Karpas-422 (cell line): ENCODE measurements around the gene UBE3D. TPM values are rescaled to one million over a fixed set of nuclear protein-coding genes. Genes with fewer than 3 reads are reported as not detected.
"Not testable (repeated sequence)": the region's sequence is repeated elsewhere in the genome, so short reads cannot be mapped to it uniquely, and the experiment has no call there.

Source experiments
- DNase-seq: peaks from one replicate; pipeline ENCODE4 v3.0.0-alpha.2; 2015
- H2AFZ ChIP-seq: fragments of 200-600 bp; sonication (generic); 2 replicates; pipeline ENCODE4 v1.6.1; 2014; ENCODE audit warnings: antibody characterized with exemption, low read length, mixed read lengths
- H3K27ac ChIP-seq: fragments of 200-600 bp; sonication (generic); 2 replicates; pipeline ENCODE4 v1.5.1; 2014; ENCODE audit warnings: mild to moderate bottlenecking, low read length, moderate library complexity
- H3K27me3 ChIP-seq: fragments of 200-600 bp; sonication (generic); 2 replicates; pipeline ENCODE4 v1.6.1; 2014; ENCODE audit warnings: low read length, mixed read lengths
- H3K36me3 ChIP-seq: fragments of 200-600 bp; sonication (generic); 2 replicates; pipeline ENCODE4 v1.6.1; 2014; ENCODE audit warnings: low read length, mixed read lengths; ENCODE audit not compliant: insufficient read depth
- H3K4me1 ChIP-seq: fragments of 200-600 bp; sonication (generic); 2 replicates; pipeline ENCODE4 v1.6.1; 2014; ENCODE audit warnings: mild to moderate bottlenecking, low read length, mixed read lengths
- H3K4me2 ChIP-seq: fragments of 200-600 bp; sonication (generic); 2 replicates; pipeline ENCODE4 v1.6.1; 2014; ENCODE audit warnings: low read length, low read depth, mild to moderate bottlenecking; ENCODE audit not compliant: poor library complexity, severe bottlenecking
- H3K4me3 ChIP-seq: fragments of 200-600 bp; sonication (generic); 2 replicates; pipeline ENCODE4 v1.5.1; 2014; ENCODE audit warnings: mild to moderate bottlenecking, antibody characterized with exemption, low read length, mixed read lengths
- H3K79me2 ChIP-seq: fragments of 200-600 bp; sonication (generic); 2 replicates; pipeline ENCODE4 v1.6.1; 2014; ENCODE audit warnings: mild to moderate bottlenecking, low read length, mixed read lengths
- H3K9ac ChIP-seq: fragments of 200-600 bp; sonication (generic); 2 replicates; pipeline ENCODE4 v1.6.0; 2014; ENCODE audit warnings: low read length
- H3K9me2 ChIP-seq: fragments of 200-600 bp; sonication (generic), shearing (Covaris generic); replicated peaks from 2 replicates; pipeline ENCODE4 v1.6.0; 2014; ENCODE audit warnings: mild to moderate bottlenecking, low read length, moderate library complexity; ENCODE audit not compliant: insufficient read depth
- H3K9me3 ChIP-seq: fragments of 300-700, 200-600 bp; sonication (generic); 2 replicates; pipeline ENCODE4 v1.6.1; 2014; ENCODE audit warnings: low read length, mixed read lengths
- H4K20me1 ChIP-seq: fragments of 200-600 bp; sonication (generic); 2 replicates; pipeline ENCODE4 v1.6.1; 2014; ENCODE audit warnings: mild to moderate bottlenecking, antibody characterized with exemption, low read length, low read depth; ENCODE audit not compliant: insufficient read depth
- total RNA-seq: library from RNA; depleted of rRNA; stranded (reverse); fragments of >200 nt; shearing (Covaris generic); gene quantifications from 2 replicates; pipeline ENCODE4 v1.2.3, GENCODE V29; 2014; ENCODE audit warnings: low replicate concordance

UBE3D gene
- total RNA-seq, 1 experiment from 2014 or later = 25.1 TPM

DNA sequence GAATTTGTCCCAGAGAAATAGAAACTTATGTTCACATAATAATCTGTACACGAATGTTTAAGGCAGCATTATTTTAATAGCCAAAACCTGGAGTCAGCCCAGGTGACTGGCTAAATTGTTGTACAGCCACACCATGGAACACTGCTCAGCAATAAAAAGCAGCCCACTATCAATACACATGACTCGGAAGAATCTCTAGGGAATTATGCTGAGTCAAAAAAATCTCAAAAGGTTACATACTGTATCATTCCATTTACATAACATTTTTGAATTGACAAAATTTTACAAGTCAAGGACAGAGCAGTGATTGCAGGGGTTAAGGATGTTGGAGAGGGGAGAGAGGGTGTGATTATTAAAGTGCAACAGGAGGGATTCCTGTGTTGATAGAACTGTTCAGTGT is 163.4 kb downstream of the UBE3D start:
- Histone ChIP-seq H3K4me2 (no peak overlapping the region), H4K20me1 (no peaks in the 10 kb centered on the region), H3K36me3 (no peaks in the 10 kb centered on the region), H3K9me2 (no peaks in the 10 kb centered on the region), H3K79me2 (no peaks in the 10 kb centered on the region), H3K9ac (no peak overlapping the region), H2AFZ (no peak overlapping the region), H3K27ac (no peak overlapping the region), H3K4me1 (peaks cover 20% of the 10 kb centered on the region), H3K4me3 (no peak overlapping the region), H3K27me3 (no peaks in the 10 kb centered on the region), H3K9me3 (no peaks in the 10 kb centered on the region)
- DNase-seq = no peak

DNA sequence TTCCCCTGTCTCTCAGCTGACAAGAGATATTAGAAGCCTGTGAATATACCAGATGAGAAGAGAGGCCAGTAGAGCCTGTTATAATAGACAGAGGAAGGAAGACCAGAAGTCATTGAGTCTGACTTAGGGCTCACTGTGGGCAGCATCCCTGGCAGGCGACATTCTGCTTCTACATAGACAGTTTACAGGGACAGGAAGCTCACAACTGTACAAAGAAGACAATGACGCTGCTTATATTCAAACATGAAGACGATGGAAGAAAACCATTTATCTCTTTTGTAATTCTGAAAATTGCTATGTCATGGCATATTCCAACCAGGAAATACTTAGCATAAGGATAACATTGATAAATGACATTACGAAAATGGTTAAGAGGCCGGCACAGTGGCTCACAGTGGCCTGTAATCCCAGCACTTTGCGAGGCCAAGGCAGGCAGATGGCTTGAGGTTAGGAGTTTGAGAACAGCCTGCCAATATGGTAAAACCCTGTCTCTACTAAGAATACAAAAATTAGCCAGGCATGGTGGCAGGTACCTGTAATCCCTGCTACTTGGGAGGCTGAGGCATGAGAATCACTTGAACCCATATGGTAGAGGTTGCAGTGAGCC is 170.9 kb downstream of the UBE3D start:
- Histone ChIP-seq H3K36me3 (no peaks in the 10 kb centered on the region), H3K4me1 (no peaks in the 10 kb centered on the region), H2AFZ (no peak overlapping the region), H3K9me3 (no peaks in the 10 kb centered on the region), H3K27ac (no peak overlapping the region), H3K4me2 (no peak overlapping the region), H3K4me3 (no peak overlapping the region), H4K20me1 (no peaks in the 10 kb centered on the region), H3K9me2 (no peaks in the 10 kb centered on the region), H3K79me2 (no peaks in the 10 kb centered on the region), H3K9ac (no peak overlapping the region), H3K27me3 (no peaks in the 10 kb centered on the region)
- DNase-seq = no peak

DNA sequence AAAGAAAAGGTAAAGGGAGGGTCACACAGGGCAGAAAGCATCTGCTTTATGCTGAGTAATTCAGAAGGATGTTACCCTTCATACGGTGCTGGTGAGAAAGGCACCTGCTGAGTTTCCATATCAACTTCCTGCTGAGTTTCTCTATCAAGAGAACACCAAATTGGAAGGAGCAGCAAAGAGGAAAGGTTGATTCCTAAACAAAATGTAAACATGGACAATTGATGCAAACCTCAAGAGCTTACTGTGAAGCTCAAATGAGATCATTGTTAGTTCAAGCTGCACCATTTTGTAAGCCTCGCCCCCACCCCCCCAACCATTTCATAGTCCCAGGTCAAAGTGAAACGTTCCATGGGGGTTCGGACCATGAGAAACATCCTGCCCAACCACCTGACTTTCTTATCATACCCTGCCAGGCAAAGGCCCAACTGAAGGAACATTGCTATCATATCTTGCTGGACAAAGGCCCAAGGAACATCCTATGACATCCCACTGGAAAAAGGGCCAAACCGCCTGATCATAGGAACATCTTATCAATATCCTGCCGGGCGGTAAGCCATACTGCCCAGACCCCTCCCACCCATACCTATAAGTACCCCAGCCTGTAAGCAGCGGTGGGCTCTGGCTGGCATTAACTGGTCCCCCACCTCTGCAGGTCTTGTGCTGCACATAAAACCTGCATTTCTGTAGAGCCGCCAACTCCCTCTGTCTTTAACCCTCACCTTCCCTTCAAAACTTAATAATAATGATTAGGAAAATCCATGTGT is 171.6 kb downstream of the UBE3D start:
- no peaks in the 10 kb centered on the region for H3K79me2 ChIP-seq
- H3K4me2 ChIP-seq = no peak overlapping the region
- H2AFZ ChIP-seq = no peak overlapping the region
- no peaks in the 10 kb centered on the region for H3K9me2 ChIP-seq
- H3K36me3 ChIP-seq = no peaks in the 10 kb centered on the region
- no peak overlapping the region for H3K4me3 ChIP-seq
- no peaks in the 10 kb centered on the region for H3K27me3 ChIP-seq
- H3K9ac ChIP-seq = no peak overlapping the region
- no peak overlapping the region for H3K27ac ChIP-seq
- H4K20me1 ChIP-seq = no peaks in the 10 kb centered on the region
- H3K9me3 ChIP-seq = no peaks in the 10 kb centered on the region
- no peak for DNase-seq
- no peaks in the 10 kb centered on the region for H3K4me1 ChIP-seq

DNA sequence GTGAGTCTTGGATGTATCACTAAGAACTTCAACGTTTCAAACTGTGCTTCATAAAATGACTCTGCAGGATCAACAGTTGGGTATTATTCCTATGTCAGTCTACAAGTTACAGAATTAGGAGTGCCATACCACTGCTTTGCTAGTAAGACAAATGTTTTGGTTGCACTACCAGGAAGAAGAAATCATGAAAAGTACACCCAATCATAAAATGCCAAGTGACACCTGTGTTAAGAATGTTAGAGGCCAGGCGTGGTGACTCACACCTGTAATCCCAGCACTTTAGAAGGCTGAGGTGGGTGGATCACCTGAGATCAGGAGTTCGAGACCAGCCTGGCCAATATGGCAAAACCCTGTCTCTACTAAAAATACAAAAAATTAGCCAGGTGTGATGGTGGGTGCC is 174.1 kb downstream of the UBE3D start:
- H3K9ac ChIP-seq, H3K4me1 ChIP-seq, H2AFZ ChIP-seq, H3K9me2 ChIP-seq, H3K4me3 ChIP-seq, H3K4me2 ChIP-seq, H3K79me2 ChIP-seq, H3K27me3 ChIP-seq, DNase-seq, H3K27ac ChIP-seq, H3K36me3 ChIP-seq, H3K9me3 ChIP-seq, H4K20me1 ChIP-seq: not testable (repeated sequence)

DNA sequence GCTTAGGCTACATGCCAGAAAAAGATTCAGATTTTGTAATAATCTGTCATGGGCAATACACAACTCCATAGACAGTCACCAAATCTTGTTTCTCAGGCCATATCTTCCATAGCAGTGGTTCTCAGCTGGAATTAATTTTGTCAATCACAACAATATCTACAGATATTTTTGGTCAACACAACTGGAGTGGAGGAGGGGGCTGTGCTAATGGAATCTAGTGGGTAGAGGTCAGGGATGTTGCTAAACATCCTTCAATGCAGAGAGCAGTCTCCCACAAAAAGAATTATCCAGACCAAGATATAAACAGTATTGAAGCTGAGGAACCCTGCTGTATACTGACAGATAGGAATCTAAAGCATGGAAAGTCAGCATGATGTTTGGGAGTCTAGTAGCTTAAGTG is 174.6 kb downstream of the UBE3D start:
- H3K36me3 ChIP-seq = no peaks in the 10 kb centered on the region
- H2AFZ ChIP-seq = no peak overlapping the region
- no peak overlapping the region for H3K4me3 ChIP-seq
- no peaks in the 10 kb centered on the region for H4K20me1 ChIP-seq
- H3K79me2 ChIP-seq = no peaks in the 10 kb centered on the region
- DNase-seq = no peak
- H3K9ac ChIP-seq = no peak overlapping the region
- no peaks in the 10 kb centered on the region for H3K9me2 ChIP-seq
- H3K4me2 ChIP-seq = no peak overlapping the region
- H3K27ac ChIP-seq = no peak overlapping the region
- H3K27me3 ChIP-seq = no peaks in the 10 kb centered on the region
- H3K4me1 ChIP-seq = no peaks in the 10 kb centered on the region
- no peaks in the 10 kb centered on the region for H3K9me3 ChIP-seq

DNA sequence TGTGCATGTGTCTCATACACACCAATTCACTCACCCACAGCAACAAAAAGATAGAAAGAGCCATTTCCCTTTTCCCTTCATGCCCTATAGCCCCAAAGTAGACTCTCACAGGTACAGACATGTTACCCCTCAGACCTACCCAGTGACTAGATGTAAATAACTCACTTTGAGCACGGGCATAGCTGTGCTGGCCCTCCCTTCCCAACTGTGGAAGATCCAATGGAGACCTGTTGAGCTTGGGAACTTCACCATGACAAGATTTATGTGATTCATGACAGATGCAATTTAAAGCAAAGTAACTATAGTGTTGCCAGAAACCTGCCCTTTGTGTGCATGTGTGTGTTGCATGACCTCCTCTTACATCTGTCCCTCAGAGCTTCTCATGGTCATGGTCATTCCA is 175.4 kb downstream of the UBE3D start:
- H3K4me1 ChIP-seq = no peaks in the 10 kb centered on the region
- DNase-seq = no peak
- no peak overlapping the region for H3K27ac ChIP-seq
- no peak overlapping the region for H2AFZ ChIP-seq
- no peak overlapping the region for H3K9ac ChIP-seq
- H3K4me3 ChIP-seq = no peak overlapping the region
- no peaks in the 10 kb centered on the region for H4K20me1 ChIP-seq
- no peaks in the 10 kb centered on the region for H3K9me2 ChIP-seq
- no peak overlapping the region for H3K4me2 ChIP-seq
- H3K36me3 ChIP-seq = no peaks in the 10 kb centered on the region
- no peaks in the 10 kb centered on the region for H3K9me3 ChIP-seq
- no peaks in the 10 kb centered on the region for H3K79me2 ChIP-seq
- H3K27me3 ChIP-seq = no peaks in the 10 kb centered on the region

DNA sequence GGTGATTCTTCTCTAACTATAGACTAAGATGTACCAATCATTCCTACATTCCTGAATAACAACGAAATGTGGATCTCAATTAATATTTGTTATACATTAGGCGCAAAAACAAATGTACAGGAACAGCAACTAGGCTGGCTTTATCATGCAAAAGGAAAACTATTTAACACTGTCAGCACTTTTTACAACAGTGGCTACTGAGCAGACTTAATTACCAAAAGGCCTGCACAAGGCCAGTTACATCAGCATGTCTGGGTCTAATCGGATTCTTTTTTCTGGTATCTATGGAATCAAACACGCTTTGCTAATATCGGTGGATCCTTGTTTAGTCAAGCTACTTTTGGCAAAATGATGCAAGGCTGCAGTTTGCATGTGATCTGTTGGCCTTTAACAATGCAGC is 176.5 kb downstream of the UBE3D start:
- H3K27ac ChIP-seq = no peak overlapping the region
- H3K4me3 ChIP-seq = no peak overlapping the region
- H3K9ac ChIP-seq = no peak overlapping the region
- no peak for DNase-seq
- no peaks in the 10 kb centered on the region for H3K4me1 ChIP-seq
- no peak overlapping the region for H2AFZ ChIP-seq
- H3K27me3 ChIP-seq = no peaks in the 10 kb centered on the region
- H3K9me2 ChIP-seq = no peaks in the 10 kb centered on the region
- no peaks in the 10 kb centered on the region for H3K9me3 ChIP-seq
- no peaks in the 10 kb centered on the region for H3K79me2 ChIP-seq
- no peaks in the 10 kb centered on the region for H3K36me3 ChIP-seq
- no peaks in the 10 kb centered on the region for H4K20me1 ChIP-seq
- no peak overlapping the region for H3K4me2 ChIP-seq

DNA sequence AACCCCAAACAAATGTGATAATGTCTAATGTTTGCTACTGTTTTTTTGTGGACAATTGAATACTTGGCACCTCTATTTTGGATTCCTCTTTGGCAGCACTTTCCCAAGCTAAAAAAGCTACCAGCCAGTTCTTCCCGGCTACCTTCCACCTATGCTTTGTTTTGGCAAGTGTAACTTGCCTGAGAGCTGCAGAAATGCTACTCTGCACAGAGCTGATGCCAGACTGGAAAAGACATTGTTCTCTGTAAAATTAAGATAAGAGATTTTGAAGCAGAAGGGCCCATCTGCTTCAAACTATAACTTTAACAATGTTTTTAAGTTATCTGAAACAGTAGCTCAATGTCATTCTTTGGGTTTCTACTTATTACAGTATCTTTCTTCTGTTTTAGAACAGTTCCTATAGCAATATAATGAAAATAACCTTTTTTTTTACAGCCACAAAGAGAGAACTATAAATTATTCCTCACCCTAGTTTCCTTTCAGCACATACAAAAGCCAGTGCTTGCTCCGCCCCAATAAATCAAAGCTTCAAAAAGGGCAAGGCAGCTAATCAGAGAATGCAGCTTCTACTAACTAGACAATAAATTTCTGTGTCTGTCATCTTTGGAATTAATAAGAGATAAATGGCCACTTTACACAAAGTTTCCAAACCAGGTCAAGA is 183.1 kb downstream of the UBE3D start:
- H3K9me2 ChIP-seq = no peaks in the 10 kb centered on the region
- H3K79me2 ChIP-seq = no peaks in the 10 kb centered on the region
- H3K27me3 ChIP-seq = no peaks in the 10 kb centered on the region
- H4K20me1 ChIP-seq = no peaks in the 10 kb centered on the region
- H3K4me3 ChIP-seq = no peak overlapping the region
- H3K9ac ChIP-seq = no peak overlapping the region
- H3K4me1 ChIP-seq = no peaks in the 10 kb centered on the region
- no peaks in the 10 kb centered on the region for H3K36me3 ChIP-seq
- H3K4me2 ChIP-seq = no peak overlapping the region
- H3K27ac ChIP-seq = no peak overlapping the region
- H2AFZ ChIP-seq = no peak overlapping the region
- H3K9me3 ChIP-seq = no peaks in the 10 kb centered on the region
- no peak for DNase-seq
